BLaER1 treated with 17β-estradiol and CSF1 and Interleukin-3, amounts not matched to agents 10 nM and 100 nM (cell line): ENCODE data around the gene SLC10A3.

Experiments
- H3K27ac ChIP-seq, 11 experiments: shearing (Covaris generic); formaldehyde crosslinking; 2 replicates each; pipeline ENCODE4 v1.8.1; 2022
- H3K27me3 ChIP-seq, 11 experiments: shearing (Covaris generic); formaldehyde crosslinking; 2 replicates each; pipeline ENCODE4 v1.8.1; 2022
- H3K36me3 ChIP-seq, 11 experiments: shearing (Covaris generic); formaldehyde crosslinking; 2 replicates each; pipeline ENCODE4 v1.8.1; 2022
- H3K4me1 ChIP-seq, 10 experiments: shearing (Covaris generic); formaldehyde crosslinking; 2 replicates each; pipeline ENCODE4 v1.8.1; 2022
- H3K4me2 ChIP-seq, 11 experiments: shearing (Covaris generic); formaldehyde crosslinking; 2 replicates each; pipeline ENCODE4 v1.8.1; 2022
- H3K4me3 ChIP-seq, 10 experiments: shearing (Covaris generic); formaldehyde crosslinking; 2 replicates each; pipeline ENCODE4 v1.8.1; 2022
- H3K9ac ChIP-seq, 11 experiments: shearing (Covaris generic); formaldehyde crosslinking; 2 replicates each; pipeline ENCODE4 v1.8.1; 2022
- H3K9me3 ChIP-seq, 11 experiments: shearing (Covaris generic); formaldehyde crosslinking; replicated peaks in 1 of 11; 2 replicates each; pipeline ENCODE4 v1.8.1; 2022
- H4K20me1 ChIP-seq, 11 experiments: shearing (Covaris generic); formaldehyde crosslinking; 2 replicates each; pipeline ENCODE4 v1.8.1; 2022
- Cebpa-rat ChIP-seq, 11 experiments: shearing (Covaris generic); IDR thresholded peaks; 2 replicates each; pipeline ENCODE4 v1.8.1; 2022

The SLC10A3 gene

GRCh38 chrX:154470914-154471568 is 19.4 kb downstream of the SLC10A3 start:
- H3K9ac ChIP-seq: no peak overlapping the region; a peak in 1 of 22 replicates
- H4K20me1 ChIP-seq: peaks cover 0 to 77% (median 34%) of the 10 kb centered on the region in 11 experiments; a peak in 14 of 22 replicates
- no peak for TF ChIP-seq Cebpa-rat (IDR thresholded peaks at IDR 0.05)
- H3K9me3 ChIP-seq: peaks cover 0 to 31% (median 18%) of the 10 kb centered on the region in 11 experiments; a peak in 10 of 22 replicates
- H3K27me3 ChIP-seq: peaks cover 0 to 34% (median 16%) of the 10 kb centered on the region in 11 experiments; a peak in 15 of 22 replicates
- peaks cover 14 to 84% (median 62%) of the 10 kb centered on the region in 11 experiments for H3K36me3 ChIP-seq
- no peak overlapping the region for H3K4me2 ChIP-seq
- 0 out of 20 replicates have a peak, but pooled peaks cover 0 to 3% (median 0%) of the 10 kb centered on the region in 10 experiments for H3K4me1 ChIP-seq
- H3K4me3 ChIP-seq: no peak overlapping the region
- no peak overlapping the region for H3K27ac ChIP-seq

- H3K27me3 ChIP-seq: peaks cover 0 to 29% (median 12%) of the 10 kb centered on the region in 11 experiments; a peak in 14 of 22 replicates
- H3K4me1 ChIP-seq: 0 out of 20 replicates have a peak, but pooled peaks cover 0 to 2% (median 0%) of the 10 kb centered on the region in 10 experiments
- H3K9me3 ChIP-seq: peaks cover 0 to 37% (median 24%) of the 10 kb centered on the region in 11 experiments; a peak in 10 of 22 replicates
- no peak overlapping the region for H3K4me2 ChIP-seq
- H3K36me3 ChIP-seq: peaks cover 19 to 85% (median 68%) of the 10 kb centered on the region in 11 experiments
- no peak for TF ChIP-seq Cebpa-rat (IDR thresholded peaks at IDR 0.05)
- H3K9ac ChIP-seq: no peak overlapping the region
- no peak overlapping the region for H3K27ac ChIP-seq
- no peak overlapping the region for H3K4me3 ChIP-seq
- peaks cover 0 to 83% (median 40%) of the 10 kb centered on the region in 11 experiments; a peak in 16 of 22 replicates for H4K20me1 ChIP-seq
Measured at GRCh38 chrX:154470434-154470833, 20.0 kb downstream of the SLC10A3 start.

- no peak overlapping the region for H3K4me3 ChIP-seq
- H3K9ac ChIP-seq: no peak overlapping the region
- H3K9me3 ChIP-seq: peaks cover 0 to 40% (median 24%) of the 10 kb centered on the region in 11 experiments; a peak in 10 of 22 replicates
- H3K4me2 ChIP-seq: no peak overlapping the region
- no peaks in the 10 kb centered on the region for H3K4me1 ChIP-seq
- peaks cover 22 to 88% (median 72%) of the 10 kb centered on the region in 11 experiments for H3K36me3 ChIP-seq
- peaks cover 0 to 89% (median 46%) of the 10 kb centered on the region in 11 experiments; a peak in 17 of 22 replicates for H4K20me1 ChIP-seq
- no peak for TF ChIP-seq Cebpa-rat (IDR thresholded peaks at IDR 0.05)
- H3K27ac ChIP-seq: no peak overlapping the region
- H3K27me3 ChIP-seq: peaks cover 0 to 34% (median 11%) of the 10 kb centered on the region in 11 experiments; a peak in 13 of 22 replicates
Measured at GRCh38 chrX:154469880-154470279, 20.5 kb downstream of the SLC10A3 start.

GRCh38 chrX:154469114-154469513 is 21.3 kb downstream of the SLC10A3 start:
- Histone ChIP-seq H4K20me1 (peaks cover 0 to 95% (median 53%) of the 10 kb centered on the region in 11 experiments; a peak in 17 of 22 replicates), H3K4me2 (no peak overlapping the region), H3K9ac (no peak overlapping the region), H3K27me3 (peaks cover 0 to 37% (median 11%) of the 10 kb centered on the region in 11 experiments; a peak in 13 of 22 replicates), H3K4me1 (no peaks in the 10 kb centered on the region), H3K4me3 (no peak overlapping the region), H3K9me3 (peaks cover 0 to 47% (median 28%) of the 10 kb centered on the region in 11 experiments; a peak in 10 of 22 replicates), H3K36me3 (peaks cover 30 to 96% (median 80%) of the 10 kb centered on the region in 11 experiments), H3K27ac (no peak overlapping the region)
- TF ChIP-seq Cebpa-rat (IDR thresholded peaks at IDR 0.05): no peak

GRCh38 chrX:154468217-154468616 is 22.2 kb downstream of the SLC10A3 start:
- Histone ChIP-seq H3K4me2 (no peak overlapping the region), H4K20me1 (peaks cover 0 to 94% (median 53%) of the 10 kb centered on the region in 11 experiments; a peak in 17 of 22 replicates), H3K36me3 (peaks cover 30 to 96% (median 80%) of the 10 kb centered on the region in 11 experiments), H3K4me3 (no peak overlapping the region), H3K27me3 (peaks cover 0 to 28% (median 9%) of the 10 kb centered on the region in 11 experiments; a peak in 8 of 22 replicates), H3K4me1 (no peaks in the 10 kb centered on the region), H3K9me3 (peaks cover 0 to 53% (median 31%) of the 10 kb centered on the region in 11 experiments; a peak in 10 of 22 replicates), H3K27ac (no peak overlapping the region), H3K9ac (no peak overlapping the region)
- no peak for TF ChIP-seq Cebpa-rat (IDR thresholded peaks at IDR 0.05)

GRCh38 chrX:154467556-154467955 is 22.9 kb downstream of the SLC10A3 start:
- Histone ChIP-seq H3K27me3 (peaks cover 0 to 30% (median 8%) of the 10 kb centered on the region in 11 experiments; a peak in 6 of 22 replicates), H3K4me3 (no peak overlapping the region), H3K27ac (no peak overlapping the region), H3K4me2 (no peak overlapping the region), H4K20me1 (peaks cover 3 to 94% (median 55%) of the 10 kb centered on the region in 11 experiments; a peak in 21 of 22 replicates), H3K36me3 (peaks cover 34 to 95% (median 86%) of the 10 kb centered on the region in 11 experiments), H3K9ac (no peak overlapping the region), H3K4me1 (no peaks in the 10 kb centered on the region), H3K9me3 (peaks cover 0 to 53% (median 31%) of the 10 kb centered on the region in 11 experiments; a peak in 10 of 22 replicates)
- TF ChIP-seq Cebpa-rat (IDR thresholded peaks at IDR 0.05): no peak

- H3K4me3 ChIP-seq: no peak overlapping the region
- no peak for TF ChIP-seq Cebpa-rat (IDR thresholded peaks at IDR 0.05)
- H4K20me1 ChIP-seq: peaks cover 9 to 94% (median 55%) of the 10 kb centered on the region in 11 experiments; a peak in 21 of 22 replicates
- H3K36me3 ChIP-seq: peaks cover 39 to 95% (median 90%) of the 10 kb centered on the region in 11 experiments
- no peak overlapping the region for H3K4me2 ChIP-seq
- H3K9ac ChIP-seq: no peak overlapping the region
- H3K9me3 ChIP-seq: peaks cover 0 to 53% (median 31%) of the 10 kb centered on the region in 11 experiments; a peak in 10 of 22 replicates
- H3K27me3 ChIP-seq: peaks cover 0 to 30% (median 6%) of the 10 kb centered on the region in 11 experiments; a peak in 6 of 22 replicates
- no peak overlapping the region for H3K27ac ChIP-seq
- peaks cover 0 to under 1% (median 0%) of the 10 kb centered on the region in 10 experiments; a peak in 1 of 20 replicates for H3K4me1 ChIP-seq
Measured at GRCh38 chrX:154466907-154467306, 23.5 kb downstream of the SLC10A3 start.

- Histone ChIP-seq H3K36me3 (peaks cover 44 to 95% (median 90%) of the 10 kb centered on the region in 11 experiments), H3K4me2 (no peak overlapping the region), H3K27me3 (peaks cover 0 to 23% (median 0%) of the 10 kb centered on the region in 11 experiments; a peak in 5 of 22 replicates), H3K9me3 (peaks cover 0 to 53% (median 31%) of the 10 kb centered on the region in 11 experiments; a peak in 10 of 22 replicates), H3K9ac (no peak overlapping the region), H3K4me1 (peaks cover 0 to 9% (median 0%) of the 10 kb centered on the region in 10 experiments; a peak in 2 of 20 replicates), H4K20me1 (peaks cover 16 to 94% (median 55%) of the 10 kb centered on the region in 11 experiments; a peak in 21 of 22 replicates), H3K27ac (no peak overlapping the region), H3K4me3 (no peak overlapping the region)
- no peak for TF ChIP-seq Cebpa-rat (IDR thresholded peaks at IDR 0.05)
Measured at GRCh38 chrX:154466036-154466435, 24.4 kb downstream of the SLC10A3 start.
